GM12864 (cell line): ENCODE results near the gene KCNQ1OT1.

ENCODE experiments used
- DNase-seq: peaks from one replicate; pipeline ENCODE4 v3.0.0-alpha.2; 2011; ENCODE audit warnings: low read depth
- H3K4me3 ChIP-seq: 2 replicates; pipeline ENCODE4 v1.5.1; 2011; ENCODE audit warnings: mild to moderate bottlenecking, low read depth, low read length, control low read depth
- CTCF ChIP-seq: IDR thresholded peaks from 2 replicates; pipeline ENCODE4 v1.5.1; 2011; ENCODE audit warnings: low read depth, mild to moderate bottlenecking, moderate library complexity, low read length, control low read depth, inconsistent platforms; ENCODE audit errors: missing control alignments

KCNQ1OT1 gene

DNA sequence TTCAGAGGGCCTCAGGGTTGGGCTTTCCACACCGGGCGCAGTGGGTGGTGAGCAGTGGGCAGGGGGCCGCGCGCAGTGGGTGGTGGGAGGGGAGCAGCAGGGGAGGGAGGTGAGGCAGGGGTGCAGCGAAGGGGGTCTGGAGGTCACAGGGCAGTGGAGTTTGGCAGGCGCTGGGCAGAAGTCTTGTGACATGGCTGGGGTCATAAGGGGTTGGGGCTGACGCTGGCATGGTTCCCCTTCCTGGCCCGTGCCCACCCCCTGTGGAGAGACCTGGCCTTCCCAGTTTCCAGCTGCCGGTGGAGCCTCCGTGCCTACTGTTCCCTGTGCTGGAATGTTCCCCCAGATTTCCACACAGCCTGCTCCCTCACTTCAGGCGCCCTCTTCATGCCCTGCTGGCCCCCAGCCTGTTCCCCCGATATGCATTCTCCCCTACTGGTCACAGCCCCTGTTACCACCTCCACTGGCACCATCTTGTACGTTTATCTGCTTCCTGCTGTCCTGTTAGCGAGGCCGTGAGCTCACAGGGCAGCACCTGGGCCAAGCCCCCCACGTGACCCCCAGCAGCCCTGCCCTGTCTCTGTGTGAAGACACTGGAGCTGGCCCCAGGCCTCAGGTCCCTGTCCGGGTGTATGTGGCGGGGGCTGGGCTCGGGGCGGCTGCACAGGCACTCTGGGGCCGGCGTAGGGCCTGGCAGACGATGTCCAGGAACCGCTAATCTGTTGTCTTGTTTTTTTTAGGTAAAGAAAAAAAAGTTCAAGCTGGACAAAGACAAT lies 111.6 kb downstream of the KCNQ1OT1 start:
- no peak for DNase-seq
- TF ChIP-seq CTCF, result no peak
- no peak overlapping the region for H3K4me3 ChIP-seq

GRCh38 chr11:2587132-2587930 lies 112.5 kb downstream of the KCNQ1OT1 start:
- no peak for TF ChIP-seq CTCF
- no peak for DNase-seq

DNA sequence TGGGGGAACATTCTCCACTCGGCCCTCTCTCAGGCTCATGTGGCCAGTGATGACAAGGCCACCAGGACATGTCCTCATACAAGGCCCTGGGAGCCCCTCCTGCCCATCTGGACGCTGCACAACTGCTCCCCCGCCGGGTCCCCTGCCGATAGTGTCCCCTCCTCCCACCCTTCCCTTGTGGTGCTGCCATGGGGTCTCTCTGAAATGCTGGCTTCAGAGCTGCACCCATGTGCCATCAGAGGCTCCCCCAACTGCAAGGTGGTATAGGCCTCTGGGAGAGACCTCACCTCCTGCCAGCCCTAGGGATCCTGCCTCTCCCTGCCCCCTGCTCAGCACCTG lies 113.0 kb downstream of the KCNQ1OT1 start:
- DNase-seq, result no peak
- TF ChIP-seq CTCF, result no peak
- H3K4me3 ChIP-seq, result no peak overlapping the region

More at GRCh38 chr11:2587132-2587930, 112.5 kb downstream of the KCNQ1OT1 start:
- H3K4me3 ChIP-seq, result no peak overlapping the region

DNA sequence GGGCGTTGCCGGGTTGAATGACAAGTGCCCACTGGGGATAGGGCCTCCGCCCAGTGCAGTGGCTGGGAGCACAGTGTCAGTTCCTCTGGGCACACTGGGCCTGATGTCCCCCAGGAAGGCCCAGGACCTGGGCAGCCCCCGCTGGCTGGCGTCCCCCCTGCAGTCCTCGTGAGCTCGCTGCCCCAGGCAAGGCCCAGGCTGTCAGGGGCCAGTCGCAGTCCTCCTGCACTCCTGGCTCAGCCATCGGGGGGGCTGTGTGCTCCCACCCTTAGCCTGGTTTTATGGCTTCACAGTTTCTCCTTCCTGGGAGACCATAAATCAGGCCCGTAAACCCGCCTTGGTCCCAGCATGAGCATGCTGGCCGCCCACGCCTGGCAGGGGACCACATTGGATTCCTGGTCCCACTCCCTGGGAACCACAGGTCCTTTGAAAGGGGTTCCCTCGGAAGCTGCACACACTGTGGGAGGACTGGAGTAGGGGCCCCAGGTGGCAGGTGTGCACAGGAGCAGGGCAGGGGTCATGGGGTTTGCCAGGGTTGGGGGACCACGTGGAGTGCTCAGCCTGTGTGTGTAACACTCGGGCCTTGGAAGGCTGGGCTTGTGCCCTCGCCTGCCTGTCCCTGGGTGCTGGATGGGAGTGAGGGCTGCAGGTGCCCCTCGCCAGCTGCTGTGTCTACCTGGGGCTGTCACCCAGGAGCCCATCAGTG lies 113.6 kb downstream of the KCNQ1OT1 start:
- DNase-seq, result no peak
- no peak overlapping the region for H3K4me3 ChIP-seq
- no peak for TF ChIP-seq CTCF

DNA sequence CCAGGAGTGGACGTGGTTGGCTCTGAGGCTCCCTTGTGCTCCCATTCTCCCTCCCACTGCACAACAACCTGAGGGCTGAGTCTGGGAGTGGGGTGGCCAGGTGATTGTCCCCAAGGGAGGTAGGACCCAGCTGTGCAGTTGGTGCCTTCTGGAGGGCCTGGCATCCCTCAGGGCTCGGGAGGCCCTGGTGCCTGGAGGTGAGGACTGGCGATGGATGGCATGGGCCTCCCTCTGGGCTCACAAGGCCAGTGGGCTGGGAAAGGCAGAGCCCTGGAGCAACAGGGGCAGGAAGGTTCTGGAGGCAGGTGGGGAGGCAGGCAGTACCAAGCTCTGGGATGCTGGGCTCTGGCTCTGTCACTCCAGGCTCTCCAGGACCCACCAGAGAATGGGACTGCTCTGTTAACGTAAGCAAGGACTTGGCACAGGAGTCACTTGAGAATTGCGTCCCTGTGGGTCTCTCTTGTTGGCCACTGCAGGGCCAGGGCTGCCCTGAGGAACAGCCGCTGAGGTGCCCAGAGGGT lies 114.2 kb downstream of the KCNQ1OT1 start:
- no peak for DNase-seq
- H3K4me3 ChIP-seq, result no peak overlapping the region
- TF ChIP-seq CTCF, result no peak

DNA sequence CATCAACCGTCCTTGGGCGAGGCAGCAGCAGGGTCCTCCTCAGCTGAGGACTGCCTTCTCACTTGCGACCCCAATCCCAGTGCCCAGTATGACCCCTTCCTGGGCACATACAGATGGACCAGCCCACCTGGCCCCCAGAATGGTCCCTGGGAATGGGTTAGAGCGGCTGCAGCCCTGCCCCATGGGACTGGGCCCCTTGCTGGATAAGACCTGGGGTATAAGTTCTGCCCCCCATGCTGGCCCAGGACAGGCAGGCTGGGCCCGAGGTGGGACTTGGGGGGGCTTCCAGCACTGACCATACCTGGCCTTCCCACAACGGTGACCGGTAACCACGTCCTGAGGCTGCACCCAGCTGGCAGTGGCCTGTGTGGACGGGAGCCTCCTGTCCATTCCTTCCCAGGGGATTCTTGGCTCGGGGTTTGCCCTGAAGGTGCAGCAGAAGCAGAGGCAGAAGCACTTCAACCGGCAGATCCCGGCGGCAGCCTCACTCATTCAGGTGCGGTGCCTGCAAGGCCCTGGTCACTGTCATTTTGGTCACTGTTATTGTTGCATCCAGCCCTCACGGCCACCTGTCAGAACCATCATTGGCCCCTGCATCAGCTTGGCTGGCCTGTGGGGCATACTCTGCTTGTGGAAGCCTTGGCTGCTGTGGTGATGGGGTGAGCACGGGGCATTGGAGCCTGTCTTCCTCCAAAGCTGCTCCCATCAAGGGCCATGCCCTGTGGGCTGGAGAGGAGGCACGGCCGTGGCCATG lies 114.8 kb downstream of the KCNQ1OT1 start:
- H3K4me3 ChIP-seq, result no peak overlapping the region
- no peak for TF ChIP-seq CTCF
- DNase-seq, result no peak
